Measurements from ENCODE around the gene HEXD.
"Not testable (repeated sequence)": the region's sequence is repeated elsewhere in the genome, so short reads cannot be mapped to it uniquely, and the experiment has no call there.

HEXD gene

GRCh38 chr17:82459936-82460335 lies 41.8 kb downstream of the HEXD start:
- not testable (repeated sequence) for ATAC-seq

- TF ChIP-seq CSRNP3 (CRISPR knock-in tag; IDR thresholded peaks at IDR 0.05) (no peak), ZNF70 (CRISPR knock-in tag; IDR thresholded peaks at IDR 0.05) (no peak), OSR1 (CRISPR knock-in tag; IDR thresholded peaks at IDR 0.05) (no peak), ZFP30 (CRISPR knock-in tag; IDR thresholded peaks at IDR 0.05) (no peak), BACH2 (CRISPR knock-in tag; IDR thresholded peaks at IDR 0.05; ENCODE audit: borderline replicate concordance) (no peak), POU6F1 (CRISPR knock-in tag; IDR thresholded peaks at IDR 0.05; ENCODE audit: borderline replicate concordance, low read depth) (no peak), ZFP3 (CRISPR knock-in tag; IDR thresholded peaks at IDR 0.05) (no peak), TSHZ2 (CRISPR knock-in tag; IDR thresholded peaks at IDR 0.05) (no peak)
- ATAC-seq = no peak
Measured at GRCh38 chr17:82461827-82462524, 43.8 kb downstream of the HEXD start.

GRCh38 chr17:82463391-82463790 lies 45.2 kb downstream of the HEXD start:
- ATAC-seq = no peak
- TF ChIP-seq PATZ1 (CRISPR knock-in tag; IDR thresholded peaks at IDR 0.05; ENCODE audit: borderline replicate concordance) (no peak), ZFP3 (CRISPR knock-in tag; IDR thresholded peaks at IDR 0.05) (no peak), CSRNP3 (CRISPR knock-in tag; IDR thresholded peaks at IDR 0.05) (no peak), TCF4 (CRISPR knock-in tag; IDR thresholded peaks at IDR 0.05; ENCODE audit: borderline replicate concordance) (no peak), PPARA (CRISPR knock-in tag; IDR thresholded peaks at IDR 0.05; ENCODE audit: borderline replicate concordance) (no peak), ZNF8 (CRISPR knock-in tag; IDR thresholded peaks at IDR 0.05) (no peak), ARNTL (CRISPR knock-in tag; IDR thresholded peaks at IDR 0.05; ENCODE audit: borderline replicate concordance, low read depth) (no peak), ISL1 (CRISPR knock-in tag; IDR thresholded peaks at IDR 0.05) (no peak), BACH2 (CRISPR knock-in tag; IDR thresholded peaks at IDR 0.05; ENCODE audit: borderline replicate concordance) (no peak), POU6F1 (CRISPR knock-in tag; IDR thresholded peaks at IDR 0.05; ENCODE audit: borderline replicate concordance, low read depth) (no peak), ZNF70 (CRISPR knock-in tag; IDR thresholded peaks at IDR 0.05) (no peak), ZNF565 (CRISPR knock-in tag; conservative IDR thresholded peaks at IDR 0.05; ENCODE audit: low read depth) (no peak)
